ENCODE results near the gene KRTAP11-1.
A peak's percentile ranks its signal among the peaks of the same experiment; 100 is the strongest.

Gene KRTAP11-1

GRCh38 chr21:30881480-30881879, at the start of gene KRTAP11-1:
Gene KRTAP11-1, minus strand, starts transcription at chr21:30881580. Its CDS starts 56 bp downstream, at chr21:30881524.
- DNase-seq = no peak

GRCh38 chr21:30924146-30924700, 42.8 kb upstream of the KRTAP11-1 start:
- DNase-seq = no peak

GRCh38 chr21:30921129-30921528, 39.7 kb upstream of the KRTAP11-1 start:
- no peak for DNase-seq

GRCh38 chr21:30917557-30917956, 36.2 kb upstream of the KRTAP11-1 start:
- no peak for DNase-seq

- no peak for DNase-seq
Measured at GRCh38 chr21:30900881-30901280, 19.5 kb upstream of the KRTAP11-1 start.

GRCh38 chr21:30882866-30883597, 1.7 kb upstream of the KRTAP11-1 start:
- no peak for DNase-seq

- DNase-seq = peak; percentile 14
Measured at GRCh38 chr21:30880914-30881313, 466 bp downstream of the KRTAP11-1 start.

GRCh38 chr21:30874526-30874925, 6.9 kb downstream of the KRTAP11-1 start:
- no peak for DNase-seq

- no peak for DNase-seq
Measured at GRCh38 chr21:30847627-30848500, 33.5 kb downstream of the KRTAP11-1 start.

- no peak for DNase-seq
Measured at GRCh38 chr21:30842990-30843389, 38.4 kb downstream of the KRTAP11-1 start.

GRCh38 chr21:30839304-30839703, 42.1 kb downstream of the KRTAP11-1 start:
- no peak for DNase-seq

- no peak for DNase-seq
Measured at GRCh38 chr21:30838536-30838935, 42.8 kb downstream of the KRTAP11-1 start.

- no peak for DNase-seq
Measured at GRCh38 chr21:30831194-30831765, 50.1 kb downstream of the KRTAP11-1 start.
